Vagina (tissue), 2 donors: ENCODE data around the gene BMPR1B.

Source experiments
- CTCF ChIP-seq, 3 experiments: fragments of 450-650 bp in 2 of 3; fragments of 200-600 bp in 1 of 3; sonication (generic) in 1 of 3; IDR thresholded peaks; one replicate each; pipeline ENCODE4 v1.5.1; 2017 to 2019; ENCODE audit warnings: antibody characterized with exemption in 3 of 3, mild to moderate bottlenecking in 2 of 3, moderate library complexity in 2 of 3
- POLR2A ChIP-seq, 2 donors: fragments of 450-650 bp; IDR thresholded peaks; one replicate each; pipeline ENCODE4 v1.6.1; 2017; ENCODE audit warnings: antibody characterized with exemption in 2 of 2, mild to moderate bottlenecking in 2 of 2, moderate library complexity in 2 of 2
- POLR2AphosphoS5 ChIP-seq, 2 donors: sonication (generic); formaldehyde crosslinking; IDR thresholded peaks; one replicate each; pipeline ENCODE4 v1.9.0; 2017; ENCODE audit warnings: antibody characterized with exemption in 2 of 2, mild to moderate bottlenecking in 2 of 2, low read depth in 1 of 2; ENCODE audit not compliant: insufficient read depth in 1 of 2

- TF ChIP-seq POLR2A (IDR thresholded peaks at IDR 0.05) (no peak), CTCF (IDR thresholded peaks at IDR 0.05) (no peak), POLR2AphosphoS5 (IDR thresholded peaks at IDR 0.05; ENCODE audit: insufficient read depth in 1 of 2, low read depth in 1 of 2) (no peak)
Measured at GRCh38 chr4:94957030-94957429, 199.3 kb downstream of the BMPR1B start.
